HepG2 (cell line): ENCODE results near the gene COL13A1. TPM values are rescaled to one million over a fixed set of nuclear protein-coding genes. Genes with fewer than 3 reads are reported as not detected.

ENCODE experiments used
- ATAC-seq: fragments of 200-7000 bp; cut with Tn5 transposase; 3 replicates; pipeline ENCODE4 v1.9.1; 2020; ENCODE audit warnings: mild to moderate bottlenecking, moderate library complexity
- BruUV-seq: library from RNA; stranded (reverse); fragments of 400-500 nt; replicated peaks from 2 replicates; lab custom pipeline; 2021; lab: Mats Ljungman, UMichigan
- CTCF ChIA-PET: fragments of 300-600 bp; formaldehyde crosslinking; extraction: SDS; loops from one replicate; lab custom pipeline; 2021; ENCODE audit warnings: low total read pairs, inconsistent platforms, low intra/inter-chr PET ratio; lab: Yijun Ruan, JAX
- POLR2A ChIA-PET: fragments of 350-600 bp; sonication (Branson Sonifier 250); formaldehyde crosslinking; loops from one replicate; lab custom pipeline; 2020; ENCODE audit warnings: antibody characterized with exemption, inconsistent platforms; lab: Yijun Ruan, JAX
- DNase-seq: peaks from one replicate; pipeline ENCODE4 v3.0.0-alpha.2; 2015; ENCODE audit warnings: low spot score
- FAIRE-seq: peaks from 3 replicates; lab custom pipeline; 2011; peaks lifted over from hg19 to GRCh38; lab: Jason Lieb, UNC
- H2AFZ ChIP-seq: one replicate; pipeline ENCODE4 v1.6.1; 2011; ENCODE audit warnings: low read length, inconsistent platforms
- H3K27ac ChIP-seq: fragments of 300-600 bp; 3 replicates; pipeline ENCODE4 v1.8.0; 2011; ENCODE audit warnings: mixed run types, mild to moderate bottlenecking, mixed read lengths, low read length, inconsistent platforms; ENCODE audit not compliant: insufficient read depth; ENCODE audit errors: extremely low read length
- H3K27me3 ChIP-seq, 2 experiments: fragments of 200-600 bp in 1 of 2; 2 replicates in 1 of 2; 3 replicates in 1 of 2; pipeline versions ENCODE4 v1.6.0 to v1.8.0; 2011; ENCODE audit warnings: low read length in 2 of 2, mild to moderate bottlenecking in 2 of 2, moderate library complexity in 2 of 2, inconsistent platforms in 1 of 2; ENCODE audit not compliant: insufficient read depth in 2 of 2, control insufficient read depth in 1 of 2
- H3K36me3 ChIP-seq, 2 experiments: fragments of 200-600 bp in 1 of 2; replicated peaks in 1 of 2; 2 replicates in 1 of 2; 3 replicates in 1 of 2; pipeline versions ENCODE4 v1.5.1 to v1.8.0; 2011; ENCODE audit warnings: low read length in 2 of 2, inconsistent platforms in 1 of 2; ENCODE audit not compliant: insufficient read depth in 2 of 2, control insufficient read depth in 1 of 2
- H3K4me1 ChIP-seq: 2 replicates; pipeline ENCODE4 v1.5.1; 2012; ENCODE audit warnings: low read length, inconsistent platforms; ENCODE audit not compliant: insufficient read depth
- H3K4me2 ChIP-seq: 2 replicates; pipeline ENCODE4 v1.6.0; 2011; ENCODE audit warnings: low read depth, low read length, inconsistent platforms
- H3K4me3 ChIP-seq, 3 experiments: fragments of 200-600 bp in 1 of 3; sonication (generic), shearing (Covaris generic) in 1 of 3; replicated peaks in 1 of 3; 2 replicates each; pipeline ENCODE4 v1.5.1; 2011 to 2016; ENCODE audit warnings: low read length in 3 of 3, inconsistent platforms in 2 of 3, low read depth in 2 of 3, mild to moderate bottlenecking in 2 of 3, control low read depth in 1 of 3, mixed read lengths in 1 of 3; ENCODE audit not compliant: insufficient read depth in 1 of 3
- H3K79me2 ChIP-seq: one replicate; pipeline ENCODE4 v1.6.1; 2011; ENCODE audit warnings: low read length, inconsistent platforms; ENCODE audit not compliant: insufficient read depth
- H3K9ac ChIP-seq: 2 replicates; pipeline ENCODE4 v1.6.0; 2011; ENCODE audit warnings: mild to moderate bottlenecking, low read depth, low read length, inconsistent platforms; ENCODE audit not compliant: insufficient read depth
- H3K9me3 ChIP-seq: 2 replicates; pipeline ENCODE4 v1.5.1; 2012; ENCODE audit warnings: mild to moderate bottlenecking, low read length
- H4K20me1 ChIP-seq: 2 replicates; pipeline ENCODE4 v1.6.0; 2011; ENCODE audit warnings: inconsistent platforms, mild to moderate bottlenecking, low read length, moderate library complexity; ENCODE audit not compliant: insufficient read depth
- HMG20A ChIP-seq: IDR thresholded peaks from 2 replicates; pipeline ENCODE4 v1.6.1; 2016; ENCODE audit warnings: borderline replicate concordance
- MYNN ChIP-seq: sonication (generic); formaldehyde crosslinking; IDR thresholded peaks from 2 replicates; pipeline ENCODE4 v1.4.0; 2020; ENCODE audit warnings: mild to moderate bottlenecking, low read depth, missing genetic modification reagents
- NFE2L2 ChIP-seq: fragments of 150-350 bp; IDR thresholded peaks from 2 replicates; pipeline ENCODE4 v1.6.1; 2014; ENCODE audit warnings: low read length
- NR1H2 ChIP-seq: sonication (generic); formaldehyde crosslinking; IDR thresholded peaks from 2 replicates; pipeline ENCODE4 v1.8.1; 2022; ENCODE audit warnings: low read depth, missing genetic modification reagents, borderline replicate concordance
- STAT6 ChIP-seq: sonication (generic); formaldehyde crosslinking; IDR thresholded peaks from 2 replicates; pipeline ENCODE4 v1.4.0; 2020; ENCODE audit warnings: missing genetic modification reagents, mild to moderate bottlenecking, borderline replicate concordance
- ZBTB4 ChIP-seq: sonication (generic); formaldehyde crosslinking; IDR thresholded peaks from 2 replicates; pipeline ENCODE4 v1.4.0; 2020; ENCODE audit warnings: missing genetic modification reagents, mild to moderate bottlenecking, borderline replicate concordance
- ZNF256 ChIP-seq: sonication (generic); formaldehyde crosslinking; conservative IDR thresholded peaks from 2 replicates; pipeline ENCODE4 v1.4.0; 2020; ENCODE audit warnings: missing genetic modification reagents
- ZNF326 ChIP-seq: sonication (generic); formaldehyde crosslinking; IDR thresholded peaks from 2 replicates; pipeline ENCODE4 v1.4.0; 2020; ENCODE audit warnings: missing genetic modification reagents, borderline replicate concordance
- ZNF362 ChIP-seq: sonication (generic); formaldehyde crosslinking; IDR thresholded peaks from 2 replicates; pipeline ENCODE4 v1.4.0; 2020; ENCODE audit warnings: missing genetic modification reagents, mild to moderate bottlenecking, borderline replicate concordance
- ZNF446 ChIP-seq: sonication (generic); formaldehyde crosslinking; IDR thresholded peaks from 2 replicates; pipeline ENCODE4 v1.5.0; 2020; ENCODE audit warnings: mild to moderate bottlenecking, missing genetic modification reagents
- ZNF580 ChIP-seq: IDR thresholded peaks from 2 replicates; pipeline ENCODE4 v1.6.1; 2016; ENCODE audit warnings: low read depth, borderline replicate concordance
- ZNF670 ChIP-seq: sonication (generic); formaldehyde crosslinking; IDR thresholded peaks from 2 replicates; pipeline ENCODE4 v1.8.0; 2022; ENCODE audit warnings: mild to moderate bottlenecking, missing genetic modification reagents, borderline replicate concordance
- ZNF891 ChIP-seq: sonication (generic); formaldehyde crosslinking; IDR thresholded peaks from 2 replicates; pipeline ENCODE4 v1.5.0; 2020; ENCODE audit warnings: mild to moderate bottlenecking, missing genetic modification reagents
- ZSCAN30 ChIP-seq: sonication (generic); formaldehyde crosslinking; IDR thresholded peaks from 2 replicates; pipeline ENCODE4 v1.5.0; 2020; ENCODE audit warnings: mild to moderate bottlenecking, missing genetic modification reagents
- ZZZ3 ChIP-seq: sonication (generic); formaldehyde crosslinking; IDR thresholded peaks from 2 replicates; pipeline ENCODE4 v1.4.0; 2020; ENCODE audit warnings: missing genetic modification reagents, mild to moderate bottlenecking, borderline replicate concordance
- WGBS: methylation state at CpG from one replicate; pipeline ENCODE4 v1.1.6; 2017; ENCODE audit warnings: low lambda C conversion rate; 5-methylcytosine and 5-hydroxymethylcytosine counted together
- in situ Hi-C: cut with HindIII; loops from 2 replicates; pipeline ENCODE4 v1.10.0; 2017; ENCODE audit warnings: low pct_unique_long_range_greater_than_20kb; ENCODE audit not compliant: extremely low pct_ligation_motif_present
- intact Hi-C: fragments of 100-400 bp; cut with micrococcal nuclease; formaldehyde crosslinking; loops from one replicate; pipeline ENCODE4 v1.10.0; 2022; ENCODE audit not compliant: unreplicated experiment
- polyA plus RNA-seq, 8 experiments: library from polyadenylated mRNA; depleted of rRNA in 3 of 8; stranded (reverse) in 7 of 8; unstranded in 1 of 8; fragments of >200 nt; fragmentation: Illumina TruSeq in 4 of 8; extraction: Trizol in 4 of 8; gene quantifications; 2 replicates each; pipeline versions ENCODE4 v1.2.1 to v1.2.3, GENCODE V29; 2011 to 2016; ENCODE audit warnings: low read depth in 4 of 8, missing spikeins in 1 of 8, mixed read lengths in 1 of 8; ENCODE audit not compliant: insufficient read depth in 1 of 8
- total RNA-seq, 5 experiments: library from RNA; depleted of rRNA; stranded (reverse); fragments of >200 nt; fragmentation: Illumina TruSeq; extraction: Trizol; gene quantifications; 2 replicates each; pipeline ENCODE4 v1.2.3, GENCODE V29; 2016; ENCODE audit warnings: low read depth in 1 of 5

The COL13A1 gene
- total and polyA plus RNA-seq, 2 of the 13 experiments (the other 11 are each of a cell fraction or from before 2014, with no cell fraction given): 0.07 TPM; not detected in 1

GRCh38 chr10:69892406-69892805 is 90.7 kb downstream of the COL13A1 start (continued):
- TF ChIP-seq ZBTB4 (CRISPR knock-in tag) (no peak), ZNF891 (no peak)

GRCh38 chr10:69892816-69893215 is 91.1 kb downstream of the COL13A1 start:
- H3K36me3 ChIP-seq: no peaks in the 10 kb centered on the region
- no peak overlapping the region for H3K4me3 ChIP-seq
- H3K4me2 ChIP-seq: no peak overlapping the region
- FAIRE-seq (no peak), ATAC-seq (no peak), DNase-seq (no peak)
- intact Hi-C loops: no loop called here
- H3K79me2 ChIP-seq: no peaks in the 10 kb centered on the region
- TF ChIP-seq NR1H2 (no peak), MYNN (no peak), ZSCAN30 (CRISPR knock-in tag) (no peak), STAT6 (CRISPR knock-in tag) (no peak), ZNF670 (no peak), ZNF326 (CRISPR knock-in tag) (no peak), NFE2L2 (no peak), ZNF580 (no peak), ZNF256 (CRISPR knock-in tag) (no peak), ZZZ3 (CRISPR knock-in tag) (no peak), ZNF362 (no peak), HMG20A (CRISPR knock-in tag) (no peak), ZNF446 (CRISPR knock-in tag) (no peak)
- no peak overlapping the region for H3K9ac ChIP-seq
- no TSS peak for BruUV-seq
- H3K27ac ChIP-seq: no peak overlapping the region
- H3K27me3 ChIP-seq: peaks cover 3 to 38% of the 10 kb centered on the region in 2 experiments; a peak in 3 of 5 replicates
- no peaks in the 10 kb centered on the region for H3K9me3 ChIP-seq
- POLR2A ChIA-PET: no interaction called here
- in situ Hi-C loops: no loop called here
- WGBS: 31% methylated on average over 7 of the region's 10 CpGs
- no peaks in the 10 kb centered on the region for H3K4me1 ChIP-seq
- no peaks in the 10 kb centered on the region for H4K20me1 ChIP-seq
- H2AFZ ChIP-seq: no peak overlapping the region
- CTCF ChIA-PET: no interaction called here
